ENCODE results near the gene CRTAC1. TPM values are rescaled to one million over a fixed set of nuclear protein-coding genes. Genes with fewer than 3 reads are reported as not detected.
"Not testable (repeated sequence)": the region's sequence is repeated elsewhere in the genome, so short reads cannot be mapped to it uniquely, and the experiment has no call there.

CRTAC1 gene
- total RNA-seq, 1 donor from 2014 or later: 0.51 TPM

DNA sequence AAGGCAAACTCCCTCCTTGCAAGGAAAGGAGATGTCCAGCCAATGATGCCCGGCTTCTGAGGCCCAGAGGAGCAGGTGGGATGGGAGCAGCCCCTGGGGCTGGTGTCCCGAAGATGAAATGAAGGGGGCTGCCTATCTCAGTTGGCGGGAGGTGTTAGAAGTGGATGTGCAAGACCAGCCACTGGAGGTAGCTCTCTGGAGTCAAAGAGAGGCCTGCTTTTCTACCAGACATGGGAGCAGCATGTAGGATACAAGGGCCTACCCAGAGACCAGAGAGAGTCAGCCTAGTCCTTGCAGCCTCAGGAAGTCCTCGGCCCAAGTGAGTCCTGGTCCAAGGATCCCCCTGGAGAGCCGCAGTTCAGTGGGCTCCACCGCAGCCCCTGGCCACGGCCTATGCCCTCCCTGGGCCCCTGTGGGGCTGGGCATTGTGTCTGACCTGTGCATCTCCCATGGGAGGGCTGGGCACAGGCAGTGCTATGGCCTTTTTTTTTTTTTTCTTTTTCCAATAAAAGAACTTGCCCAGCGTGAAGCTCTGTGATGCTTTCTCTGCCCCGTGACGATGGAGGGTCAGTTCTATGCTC lies 163.1 kb downstream of the CRTAC1 start:
- no peak for DNase-seq

DNA sequence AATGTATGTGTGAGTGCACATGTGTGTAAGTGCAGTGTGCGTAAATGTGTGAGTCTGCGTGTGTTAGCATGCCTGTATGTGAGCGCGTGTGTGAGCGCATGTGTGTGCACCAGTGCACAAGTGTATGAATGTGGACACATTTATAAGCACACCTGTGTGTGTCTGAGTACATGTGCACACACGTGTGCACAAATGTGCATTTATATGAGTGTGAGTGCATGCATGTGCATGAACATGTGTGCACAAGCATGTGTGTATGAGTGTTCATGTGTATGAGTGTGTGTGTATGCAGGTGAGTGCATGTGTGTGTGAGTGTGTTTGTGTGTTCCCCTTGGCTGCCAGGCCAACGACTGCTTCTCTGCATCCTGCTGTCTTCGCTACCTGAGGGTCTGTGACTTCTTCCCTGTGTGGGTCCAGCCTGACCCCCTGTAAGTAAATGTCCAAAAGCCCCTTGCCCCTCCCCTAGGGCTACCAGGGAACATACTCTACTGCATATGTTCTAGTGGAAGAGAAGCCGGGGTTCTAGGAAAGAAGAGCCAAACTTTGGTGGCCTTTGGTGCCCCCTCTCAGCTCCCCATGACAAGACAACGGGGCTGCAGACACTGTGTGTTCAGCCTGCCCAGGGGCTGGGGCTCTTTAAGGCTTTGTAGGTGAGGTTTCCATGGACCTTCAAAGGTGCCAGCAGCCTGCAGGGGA lies 163.7 kb downstream of the CRTAC1 start:
- no peak for DNase-seq

DNA sequence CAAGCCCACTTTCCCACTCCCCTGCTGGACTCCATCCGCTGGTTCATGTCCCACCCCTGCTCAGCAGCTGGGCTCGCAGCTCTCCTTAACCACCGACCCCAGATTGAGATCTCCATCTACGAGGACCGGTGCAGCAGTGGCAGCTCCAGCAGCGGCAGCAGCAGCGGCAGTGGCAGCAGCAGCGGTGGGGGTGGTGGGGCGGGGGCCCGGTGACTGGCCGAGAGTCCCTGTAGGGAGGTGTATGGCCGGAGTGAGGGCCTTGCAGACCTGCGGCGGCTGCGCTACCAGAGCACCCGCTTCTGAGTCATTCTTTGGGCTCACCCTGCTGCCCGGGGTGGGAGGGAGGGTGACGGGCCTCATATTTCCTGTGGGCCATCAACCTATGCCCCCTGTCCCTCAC lies 164.9 kb downstream of the CRTAC1 start:
- DNase-seq: no peak

DNA sequence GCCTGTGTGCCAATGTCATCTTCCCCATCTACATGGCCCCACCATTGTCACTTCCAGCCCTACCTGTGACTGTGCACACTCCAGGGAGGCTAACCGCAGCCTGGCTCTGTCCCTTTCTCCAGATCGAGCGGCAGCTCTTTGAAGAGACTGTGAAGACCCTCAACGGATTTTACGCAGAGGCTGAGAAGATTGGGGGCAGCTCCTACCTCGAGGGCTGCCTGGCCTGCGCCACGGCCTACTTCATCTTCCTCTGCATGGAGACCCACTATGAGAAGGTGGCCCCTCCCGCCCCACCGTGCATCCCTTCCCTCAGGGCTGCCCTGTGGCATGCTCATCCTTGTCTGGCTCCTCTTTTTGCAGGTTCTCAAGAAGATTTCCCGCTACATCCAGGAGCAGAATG lies 166.6 kb downstream of the CRTAC1 start:
- DNase-seq: no peak

DNA sequence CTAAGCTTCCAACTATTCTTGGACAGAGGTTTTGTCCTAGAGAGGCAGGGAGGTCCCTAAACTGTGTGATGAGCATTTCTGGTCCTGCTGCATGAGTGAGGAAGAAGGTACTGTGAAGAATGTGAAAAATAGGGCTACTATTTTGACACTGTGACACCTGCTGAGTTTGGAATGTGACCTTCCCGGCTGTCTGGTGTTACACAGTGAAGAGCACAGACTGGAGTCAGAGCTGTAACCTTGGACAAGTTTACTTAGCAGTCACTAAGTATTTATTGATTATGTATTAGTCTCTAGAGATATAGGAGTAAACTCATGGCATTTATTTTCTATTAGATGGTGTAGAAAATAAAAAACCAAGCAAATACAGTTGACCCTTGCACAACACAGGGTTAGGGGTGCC lies 168.5 kb downstream of the CRTAC1 start:
- DNase-seq: no peak

DNA sequence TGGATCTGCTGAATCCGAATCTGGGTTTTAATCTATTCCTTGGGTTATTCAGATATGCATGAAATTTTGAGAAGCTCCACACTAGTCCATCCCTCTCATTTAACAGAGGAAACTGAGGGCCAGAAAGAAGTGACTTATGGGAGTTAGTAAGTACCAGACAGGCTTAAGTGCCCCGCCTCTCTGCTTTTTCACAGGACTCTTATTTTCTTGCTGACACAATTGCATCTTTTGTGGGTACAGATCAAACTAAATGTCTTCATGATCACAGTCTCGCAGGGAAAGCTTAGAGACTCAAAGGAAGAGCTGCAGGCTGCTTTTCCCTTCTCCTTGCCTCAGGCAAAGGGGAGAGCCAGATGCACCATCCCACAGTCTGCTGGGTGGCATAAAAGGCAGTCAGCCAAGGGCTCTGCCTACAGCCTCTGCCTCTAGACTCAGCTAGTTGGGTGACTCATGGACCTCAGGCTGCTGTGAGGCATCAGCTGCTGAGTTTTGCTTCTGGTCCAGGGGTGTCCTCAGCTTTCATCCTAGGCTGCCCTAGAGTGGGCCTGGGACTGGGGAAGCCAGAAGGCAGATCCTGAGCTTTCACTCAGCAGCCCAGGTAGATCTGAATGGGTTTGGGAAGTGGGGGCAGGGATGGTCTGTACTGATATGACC lies 169.2 kb downstream of the CRTAC1 start:
- DNase-seq: no peak

DNA sequence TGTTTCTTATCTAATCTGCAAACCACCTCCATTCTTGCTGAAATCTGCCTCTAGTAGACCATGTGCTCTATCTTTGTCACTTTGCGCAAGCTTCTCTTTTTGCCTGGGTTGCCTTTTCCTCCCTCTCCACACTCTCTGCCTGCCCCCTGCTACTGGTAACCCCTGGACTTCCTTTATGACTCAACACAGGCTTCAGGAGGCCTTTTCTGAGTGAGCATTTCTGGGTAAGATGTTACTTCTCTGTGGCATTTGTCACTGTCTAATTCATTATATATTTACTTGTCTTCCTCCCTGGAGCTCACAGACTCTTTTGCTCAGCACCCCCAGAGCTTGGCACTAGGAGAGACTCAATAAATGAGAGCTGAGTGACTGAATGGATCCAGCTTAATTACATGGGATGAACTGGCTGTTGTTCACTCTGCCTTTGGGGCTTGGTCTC lies 172.4 kb downstream of the CRTAC1 start:
- DNase-seq: no peak

DNA sequence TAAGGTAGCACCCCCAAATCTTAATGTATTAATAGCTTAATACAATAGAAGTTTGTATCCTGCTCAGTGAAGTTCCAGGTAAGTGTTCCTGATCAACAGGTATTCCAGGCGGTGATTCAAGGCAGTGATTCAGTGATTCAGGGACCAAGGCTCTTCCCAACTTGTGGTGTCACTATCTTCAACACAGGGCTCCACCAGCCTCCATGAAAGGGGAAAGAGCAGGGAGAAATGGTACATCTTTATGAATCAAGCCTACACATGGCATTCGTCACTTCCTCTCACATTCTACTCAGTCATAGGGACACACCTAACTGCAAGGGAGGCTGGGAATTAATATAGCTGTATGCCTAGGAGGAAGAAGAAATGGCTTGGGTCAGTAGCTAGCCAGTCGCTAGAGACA lies 175.7 kb downstream of the CRTAC1 start:
- DNase-seq: no peak

DNA sequence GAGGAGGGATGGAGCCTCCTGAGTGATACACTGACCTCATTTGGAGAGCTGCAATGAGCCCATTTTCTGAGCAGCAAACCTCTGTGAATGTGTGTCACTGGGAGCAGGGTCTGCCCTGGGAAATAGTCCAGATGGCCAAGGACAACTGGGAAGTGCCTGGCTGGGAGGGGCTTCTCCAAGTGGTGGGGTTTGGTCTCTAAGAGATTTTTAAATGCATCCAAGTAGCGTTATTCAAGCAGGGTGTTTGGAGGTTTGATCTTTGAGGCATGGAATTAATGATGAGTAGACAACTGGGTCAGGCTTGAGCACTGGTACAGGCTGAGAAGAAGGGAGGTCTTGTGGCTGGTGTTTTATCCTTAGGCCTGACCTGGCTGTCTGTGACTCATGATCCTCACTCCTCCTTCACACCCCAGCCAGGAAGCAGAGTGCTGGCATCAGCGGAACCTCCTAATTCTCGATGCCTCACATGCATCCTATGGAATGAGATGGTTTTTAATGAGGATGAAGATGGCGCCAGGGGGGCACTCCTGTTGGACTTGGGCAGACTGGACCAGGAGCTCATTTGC lies 177.5 kb downstream of the CRTAC1 start:
- DNase-seq: no peak

DNA sequence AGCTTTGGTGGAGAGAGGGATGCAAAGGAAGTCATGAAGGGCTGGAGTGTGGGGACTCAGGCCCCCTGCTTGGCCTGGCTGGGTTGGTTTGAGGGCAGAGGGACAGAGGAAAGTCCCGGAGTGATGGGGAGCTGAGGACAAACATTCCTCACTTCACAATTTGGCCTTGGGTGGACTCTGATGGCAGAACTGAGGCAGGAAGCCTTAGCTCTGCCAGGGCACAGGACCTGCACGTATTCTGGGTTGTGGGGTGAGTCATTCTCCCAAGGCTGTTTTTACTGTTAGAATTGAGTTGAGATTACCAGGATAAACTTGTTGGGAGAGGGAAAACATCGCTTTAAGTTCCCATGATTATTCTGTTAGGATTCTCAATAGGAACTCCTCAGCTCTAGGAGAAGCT lies 178.1 kb downstream of the CRTAC1 start:
- DNase-seq: no peak

DNA sequence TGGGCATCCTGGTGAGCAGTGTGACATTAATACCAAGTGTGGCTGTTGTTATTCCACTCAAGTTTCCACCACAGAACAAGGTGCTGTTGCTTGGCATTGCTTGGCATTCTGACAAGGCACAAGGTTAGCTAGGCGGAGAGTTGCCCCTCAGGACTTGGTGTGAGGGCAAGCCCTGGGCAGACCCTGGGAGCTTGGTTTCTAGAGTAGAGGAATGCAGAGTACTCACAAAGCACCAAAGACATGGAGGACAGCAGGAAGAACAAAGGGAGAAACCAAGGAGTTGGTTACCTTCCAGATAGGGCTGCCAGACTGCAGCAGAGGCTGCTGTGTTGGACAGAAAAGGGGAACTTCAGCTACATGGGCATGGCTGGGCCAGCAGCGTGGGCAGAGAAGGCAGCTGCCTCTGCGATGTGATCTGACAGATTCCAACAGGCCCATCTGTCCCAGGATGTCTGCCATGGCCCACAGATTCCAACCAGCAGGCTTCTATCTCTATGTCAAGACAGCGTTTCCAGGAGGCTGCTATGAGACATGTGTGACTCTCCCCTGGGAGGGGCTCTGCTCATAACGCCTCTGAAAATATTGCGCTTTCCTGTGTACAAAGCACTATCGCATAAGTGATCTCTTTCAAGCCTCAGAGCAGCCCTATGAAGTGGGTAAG lies 178.9 kb downstream of the CRTAC1 start:
- no peak for DNase-seq

DNA sequence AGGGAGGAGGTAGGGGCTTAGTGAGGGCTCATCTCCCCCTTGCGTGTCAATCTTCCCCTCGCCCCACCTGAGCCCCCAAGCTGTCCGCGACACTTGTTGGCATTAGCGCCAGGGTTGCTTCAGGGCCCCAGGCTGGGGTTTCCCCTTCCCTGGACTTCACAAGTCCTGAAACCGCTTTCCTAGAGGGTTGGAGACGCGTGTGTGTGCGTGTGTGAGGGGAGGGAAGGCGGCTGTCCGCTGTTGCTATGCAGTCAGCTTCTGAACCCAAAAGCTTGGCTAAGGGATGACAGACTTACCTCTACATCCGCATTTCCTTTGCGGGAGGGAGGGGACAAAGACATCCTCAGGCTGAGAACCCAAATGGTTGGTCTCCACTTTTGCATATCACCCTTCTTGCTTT lies 180.0 kb downstream of the CRTAC1 start:
- no peak for DNase-seq

DNA sequence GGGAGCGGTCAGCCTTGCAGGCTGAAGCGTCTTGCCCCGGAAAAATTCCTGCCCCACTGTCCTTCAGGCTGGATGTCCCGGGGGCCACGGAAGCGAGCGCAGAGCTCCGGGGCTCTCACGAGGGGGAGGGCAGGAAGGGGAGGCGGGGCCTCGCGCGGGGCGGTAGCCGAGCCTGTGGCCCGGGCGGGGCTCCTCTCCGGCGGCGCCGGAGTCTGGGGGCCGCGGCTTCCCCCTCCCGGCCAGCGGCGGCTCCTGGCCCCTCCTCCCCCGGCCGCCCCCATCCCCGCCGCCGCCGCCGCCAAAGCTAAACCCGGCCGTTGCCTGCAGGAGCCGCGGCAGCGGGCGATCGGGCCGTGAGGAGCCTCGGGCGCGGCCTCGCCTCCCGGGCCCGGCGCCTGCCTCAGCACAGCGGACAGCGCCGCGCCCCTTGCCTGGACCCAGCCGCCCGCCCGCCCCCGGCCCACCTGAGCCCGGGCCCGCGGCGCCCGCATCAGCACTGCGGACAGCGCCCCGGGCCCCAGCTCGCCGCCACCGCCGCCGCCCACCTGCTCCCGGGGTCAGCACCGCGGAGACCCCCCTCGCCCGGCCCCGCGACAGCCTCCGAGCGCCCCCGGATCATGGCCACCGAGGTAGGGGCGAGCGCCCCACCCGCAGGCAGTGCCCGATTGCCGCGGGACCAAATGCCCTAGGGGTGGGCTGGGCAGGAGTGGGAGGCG lies 180.6 kb downstream of the CRTAC1 start, which contains the start of gene GOLGA7B:
Gene GOLGA7B (plus strand): TSS at position 157 of the 716 bp plus-strand sequence. CDS start 461 bp downstream, at position 618.
- DNase-seq: peak; percentile 37

DNA sequence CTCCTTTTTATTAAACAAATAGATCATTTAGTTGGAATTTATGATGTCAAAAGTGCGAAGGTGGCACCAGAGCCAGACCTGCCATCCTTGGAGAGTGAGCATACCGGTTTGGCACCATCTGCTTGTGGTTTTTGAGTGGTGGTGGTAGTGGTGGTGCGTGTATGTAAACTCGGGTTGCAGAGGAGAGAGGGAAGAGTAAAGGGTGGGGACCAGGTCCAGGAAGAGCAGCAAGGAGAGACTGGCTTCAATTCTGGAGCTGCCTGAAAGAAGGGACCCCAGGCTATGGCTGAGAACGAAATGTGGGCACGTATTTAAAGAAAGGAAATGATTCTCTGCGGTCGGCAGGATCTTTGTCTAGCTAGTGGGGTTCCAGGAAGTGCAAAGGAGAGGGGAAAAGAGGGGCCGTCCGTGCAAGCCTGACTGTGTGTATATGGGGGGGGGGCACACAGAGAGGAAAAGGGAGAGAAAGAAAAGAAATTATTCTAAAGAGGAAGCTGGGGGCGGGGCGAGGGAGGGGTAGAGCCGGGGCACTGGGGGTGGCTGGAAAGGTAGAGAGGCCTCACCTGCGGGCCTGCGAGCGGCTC lies 181.2 kb downstream of the CRTAC1 start:
- DNase-seq: no peak

DNA sequence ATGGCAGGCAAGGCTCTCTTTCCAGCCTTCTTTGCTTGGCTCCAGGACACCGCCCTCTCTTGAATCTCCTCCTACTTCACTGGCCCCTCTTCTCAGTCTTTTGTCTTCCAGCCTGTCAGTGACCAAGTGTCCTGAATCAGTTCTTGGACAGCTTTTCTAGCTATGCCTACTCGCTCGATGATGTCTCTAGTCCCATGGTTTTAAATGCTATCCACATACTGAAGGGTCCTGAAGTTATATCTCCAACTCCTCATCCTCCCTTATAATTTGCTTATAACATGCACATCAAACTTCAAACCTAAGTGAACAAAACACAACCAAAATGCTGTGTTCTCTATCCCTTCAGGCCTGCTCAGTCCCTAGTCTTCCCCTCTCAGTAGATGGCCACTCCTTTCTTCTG lies 185.7 kb downstream of the CRTAC1 start:
- no peak for DNase-seq

DNA sequence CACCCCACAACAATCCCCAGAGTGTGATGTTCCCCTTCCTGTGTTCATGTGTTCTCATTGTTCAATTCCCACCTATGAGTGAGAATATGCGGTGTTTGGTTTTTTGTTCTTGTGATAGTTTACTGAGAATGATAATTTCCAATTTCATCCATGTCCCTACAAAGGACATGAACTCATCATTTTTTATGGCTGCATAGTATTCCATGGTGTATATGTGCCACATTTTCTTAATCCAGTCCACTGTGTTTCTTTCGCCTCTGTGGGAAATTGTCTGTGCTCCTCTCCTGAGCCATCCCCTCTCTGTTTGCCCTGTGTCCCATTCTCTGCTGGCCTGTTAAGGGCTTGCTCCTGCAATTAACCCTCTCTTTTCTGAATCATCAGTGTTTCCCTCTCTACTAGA lies 186.4 kb downstream of the CRTAC1 start:
- DNase-seq: not testable (repeated sequence)

DNA sequence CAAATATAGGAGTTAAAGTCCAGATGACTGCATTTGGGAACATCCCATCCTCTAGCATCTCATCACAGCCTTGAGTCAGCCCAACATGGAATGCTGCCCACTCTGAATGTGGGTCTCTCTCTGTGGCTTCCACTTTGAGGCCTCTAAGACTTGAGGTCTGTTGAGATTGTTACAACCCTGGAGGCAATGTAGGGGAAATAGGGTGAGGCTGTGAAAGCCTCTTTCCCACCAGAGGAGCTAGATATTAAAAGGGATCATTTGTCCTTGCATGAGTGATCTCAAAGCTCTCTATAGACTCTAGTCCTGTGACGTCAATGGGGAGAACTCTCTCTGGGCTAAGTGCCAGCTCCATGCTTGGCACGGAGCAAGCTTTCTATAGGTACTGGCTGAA lies 187.1 kb downstream of the CRTAC1 start:
- DNase-seq: no peak

DNA sequence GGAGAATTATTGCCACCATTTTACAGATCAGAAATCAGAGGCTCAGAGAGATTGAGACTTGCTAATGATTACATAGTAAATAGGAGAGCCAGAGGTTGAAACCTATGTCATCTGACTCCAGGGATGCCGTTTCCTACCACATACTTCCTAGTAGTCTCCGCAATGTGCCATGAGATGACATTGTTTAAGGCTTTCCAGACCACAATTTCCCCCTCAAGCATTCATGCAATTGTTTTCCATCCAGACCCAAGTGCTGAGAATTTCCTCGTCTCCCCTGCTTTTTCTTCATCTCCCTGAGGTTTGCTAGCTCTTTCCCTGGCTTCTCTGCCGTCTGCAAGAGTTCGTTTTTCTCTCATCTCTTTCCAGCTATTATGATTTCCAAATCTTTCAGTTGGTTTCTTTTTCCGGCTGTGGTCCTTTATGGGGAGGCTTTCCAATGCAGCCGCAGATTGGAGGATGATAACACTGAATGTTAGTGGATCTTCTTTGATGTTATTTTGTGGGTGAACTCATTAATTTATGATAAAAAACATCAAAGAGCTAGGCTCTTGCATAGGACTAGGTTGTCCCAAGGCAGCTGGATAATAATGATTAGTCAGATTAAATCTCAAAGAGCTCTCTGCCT lies 187.7 kb downstream of the CRTAC1 start:
- DNase-seq: no peak

DNA sequence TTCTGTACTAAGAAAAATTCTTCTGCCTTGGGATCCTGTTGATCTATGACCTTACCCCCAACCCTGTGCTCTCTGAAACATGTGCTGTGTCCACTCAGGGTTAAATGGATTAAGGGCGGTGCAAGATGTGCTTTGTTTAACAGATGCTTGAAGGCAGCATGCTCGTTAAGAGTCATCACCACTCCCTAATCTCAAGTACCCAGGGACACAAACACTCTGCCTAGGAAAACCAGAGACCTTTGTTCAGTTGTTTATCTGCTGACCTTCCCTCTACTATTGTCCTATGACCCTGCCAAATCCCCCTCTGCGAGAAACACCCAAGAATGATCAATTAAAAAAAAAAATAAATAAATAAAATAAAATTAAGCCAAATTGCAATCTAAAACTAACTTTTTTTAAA lies 188.3 kb downstream of the CRTAC1 start:
- not testable (repeated sequence) for DNase-seq

DNA sequence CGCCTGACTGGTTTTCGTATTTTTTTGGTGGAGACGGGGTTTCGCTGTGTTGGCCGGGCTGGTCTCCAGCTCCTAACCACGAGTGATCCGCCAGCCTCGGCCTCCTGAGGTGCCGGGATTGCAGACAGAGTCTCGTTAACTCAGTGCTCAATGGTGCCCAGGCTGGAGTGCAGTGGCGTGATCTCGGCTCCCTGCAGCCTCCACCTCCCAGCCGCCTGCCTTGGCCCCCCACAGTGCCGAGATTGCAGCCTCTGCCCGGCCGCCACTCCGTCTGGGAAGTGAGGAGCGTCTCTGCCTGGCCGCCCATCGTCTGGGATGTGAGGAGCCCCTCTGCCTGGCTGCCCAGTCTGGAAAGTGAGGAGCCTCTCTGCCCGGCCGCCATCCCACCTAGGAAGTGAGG lies 189.3 kb downstream of the CRTAC1 start:
- not testable (repeated sequence) for DNase-seq

DNA sequence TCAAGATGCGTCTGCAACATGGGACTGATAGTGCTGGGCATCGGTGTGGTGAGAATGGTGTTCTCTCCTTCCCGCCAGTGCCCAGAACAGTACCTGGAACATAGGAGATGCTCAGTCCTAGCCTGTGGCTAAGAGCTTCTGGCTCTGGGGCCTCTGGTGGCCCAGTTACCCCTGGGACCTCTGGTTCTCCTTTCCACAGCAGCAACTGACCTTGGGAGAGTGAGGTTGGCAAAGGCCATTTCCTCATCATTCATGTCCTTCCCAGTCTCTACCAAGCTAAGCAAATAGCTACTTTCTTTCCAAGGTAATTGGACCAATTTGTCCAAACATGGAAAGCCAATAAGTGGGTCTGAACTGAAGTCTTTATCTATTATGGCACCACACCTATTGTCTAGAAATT lies 192.3 kb downstream of the CRTAC1 start:
- DNase-seq: no peak

DNA sequence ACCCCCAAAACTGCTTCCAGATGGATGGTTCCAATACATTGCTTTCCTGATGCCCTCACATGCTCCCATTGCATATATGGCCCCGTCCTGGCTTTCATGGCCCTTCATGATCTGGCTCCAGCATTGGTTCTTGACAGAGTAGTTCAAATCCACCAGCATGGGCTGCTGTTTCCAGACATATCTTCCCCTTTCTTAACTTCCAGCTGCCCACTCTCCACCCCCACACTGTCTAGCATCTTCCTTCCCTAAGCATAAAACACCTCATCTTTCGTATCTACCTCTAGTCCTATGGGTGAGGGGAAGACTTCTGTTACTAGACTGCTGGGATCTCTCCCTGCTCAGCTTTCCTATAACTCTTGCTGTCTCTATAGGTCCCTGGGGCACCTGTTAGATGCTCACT lies 194.0 kb downstream of the CRTAC1 start:
- no peak for DNase-seq

Data from dermis blood vessel endothelial cell (primary cell).